Stomach (tissue), 4 donors: ENCODE measurements around the gene EXOC3L1.

Experiments used
- CTCF ChIP-seq, 7 experiments: fragments of 450-650 bp in 4 of 7; fragments of 200-600 bp in 3 of 7; sonication (generic) in 3 of 7; IDR thresholded peaks; one replicate each; pipeline ENCODE4 v1.5.1; 2016 to 2019; ENCODE audit warnings: antibody characterized with exemption in 7 of 7, control low read depth in 2 of 7, mild to moderate bottlenecking in 1 of 7
- EP300 ChIP-seq: sonication (generic); formaldehyde crosslinking; IDR thresholded peaks from one replicate; pipeline ENCODE4 v1.6.1; 2017; ENCODE audit warnings: antibody characterized with exemption
- POLR2A ChIP-seq, 4 donors: fragments of 450-650 bp; IDR thresholded peaks; one replicate each; pipeline ENCODE4 v1.6.1; 2016; ENCODE audit warnings: antibody characterized with exemption in 4 of 4, control low read depth in 2 of 4, mild to moderate bottlenecking in 1 of 4, moderate library complexity in 1 of 4
- POLR2AphosphoS5 ChIP-seq, 3 donors: sonication (generic); formaldehyde crosslinking; IDR thresholded peaks; one replicate each; pipeline ENCODE4 v1.6.1; 2016; ENCODE audit warnings: antibody characterized with exemption in 3 of 3

- TF ChIP-seq CTCF (IDR thresholded peaks at IDR 0.05), result no peak
- TF ChIP-seq POLR2A (IDR thresholded peaks at IDR 0.05), result no peak
- TF ChIP-seq POLR2AphosphoS5 (IDR thresholded peaks at IDR 0.05), result no peak
- no peak for TF ChIP-seq EP300
Measured at GRCh38 chr16:67194260-67194659, 4.3 kb upstream of the EXOC3L1 start.
